D721Med (cell line): Measurements from ENCODE around the gene DLST.

Experiments
- DNase-seq: peaks from one replicate; pipeline ENCODE4 v3.0.0; 2011; ENCODE audit warnings: low spot score; ENCODE audit not compliant: insufficient read length
- FAIRE-seq: peaks from 2 replicates; lab custom pipeline; 2011; peaks lifted over from hg19 to GRCh38; lab: Jason Lieb, UNC
- CTCF ChIP-seq: IDR thresholded peaks from 2 replicates; pipeline ENCODE4 v1.5.1; 2012; ENCODE audit warnings: mild to moderate bottlenecking, control low read depth; ENCODE audit not compliant: insufficient read depth; ENCODE audit errors: missing control alignments

The DLST gene

GRCh38 chr14:74886001-74886400 lies 4.3 kb downstream of the DLST start:
- no peak for DNase-seq
- TF ChIP-seq CTCF: no peak
- FAIRE-seq: no peak

- DNase-seq (no peak), FAIRE-seq (no peak)
- no peak for TF ChIP-seq CTCF
Measured at GRCh38 chr14:74888164-74889158, 6.7 kb downstream of the DLST start.

- DNase-seq: no peak
- TF ChIP-seq CTCF: no peak
- FAIRE-seq: no peak
Measured at GRCh38 chr14:74890262-74890661, 8.5 kb downstream of the DLST start.

GRCh38 chr14:74891870-74892269 lies 10.2 kb downstream of the DLST start:
- no peak for TF ChIP-seq CTCF
- no peak for FAIRE-seq
- no peak for DNase-seq

GRCh38 chr14:74892745-74893144 lies 11.0 kb downstream of the DLST start:
- TF ChIP-seq CTCF: no peak
- DNase-seq: no peak
- no peak for FAIRE-seq

GRCh38 chr14:74893614-74894091 lies 11.9 kb downstream of the DLST start:
- no peak for DNase-seq
- no peak for FAIRE-seq
- no peak for TF ChIP-seq CTCF

- DNase-seq: no peak
- TF ChIP-seq CTCF: no peak
- FAIRE-seq: no peak
Measured at GRCh38 chr14:74896400-74896799, 14.7 kb downstream of the DLST start.
